ENCODE data around the gene RGS8.

DNA sequence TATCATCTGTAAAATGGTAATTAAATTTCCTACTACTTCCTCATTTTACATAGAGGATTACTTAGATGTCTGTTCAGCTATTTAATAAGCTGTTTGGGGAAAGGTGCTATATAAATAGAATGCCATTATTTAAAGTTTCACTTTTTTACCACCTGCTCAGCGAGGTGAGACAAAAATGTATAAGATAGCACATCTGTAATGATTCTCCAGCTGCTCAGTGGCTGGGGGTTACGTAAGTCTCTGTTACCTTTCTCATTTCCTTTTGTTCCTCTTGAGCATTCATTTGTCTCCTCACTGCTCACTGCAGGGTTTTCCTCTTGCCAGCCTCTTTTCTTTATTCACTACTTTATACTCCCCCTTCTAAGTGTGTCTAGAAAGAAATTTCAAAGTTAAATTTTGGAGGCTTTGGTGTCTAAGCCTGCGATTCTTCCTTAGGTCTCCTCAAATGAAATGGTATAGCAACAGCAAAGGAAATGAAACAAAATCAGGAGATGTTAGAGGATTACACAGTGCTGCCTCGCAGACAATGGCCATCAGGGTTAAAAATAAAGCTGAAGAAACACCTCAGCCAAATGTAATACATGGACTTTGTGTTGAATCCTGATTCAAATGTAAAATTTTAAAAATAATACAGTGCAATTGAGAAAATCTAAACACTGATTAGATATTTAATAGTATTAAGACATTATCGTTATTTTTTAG is 6.8 kb downstream of the RGS8 start:
- TF ChIP-seq, protein P1, sequence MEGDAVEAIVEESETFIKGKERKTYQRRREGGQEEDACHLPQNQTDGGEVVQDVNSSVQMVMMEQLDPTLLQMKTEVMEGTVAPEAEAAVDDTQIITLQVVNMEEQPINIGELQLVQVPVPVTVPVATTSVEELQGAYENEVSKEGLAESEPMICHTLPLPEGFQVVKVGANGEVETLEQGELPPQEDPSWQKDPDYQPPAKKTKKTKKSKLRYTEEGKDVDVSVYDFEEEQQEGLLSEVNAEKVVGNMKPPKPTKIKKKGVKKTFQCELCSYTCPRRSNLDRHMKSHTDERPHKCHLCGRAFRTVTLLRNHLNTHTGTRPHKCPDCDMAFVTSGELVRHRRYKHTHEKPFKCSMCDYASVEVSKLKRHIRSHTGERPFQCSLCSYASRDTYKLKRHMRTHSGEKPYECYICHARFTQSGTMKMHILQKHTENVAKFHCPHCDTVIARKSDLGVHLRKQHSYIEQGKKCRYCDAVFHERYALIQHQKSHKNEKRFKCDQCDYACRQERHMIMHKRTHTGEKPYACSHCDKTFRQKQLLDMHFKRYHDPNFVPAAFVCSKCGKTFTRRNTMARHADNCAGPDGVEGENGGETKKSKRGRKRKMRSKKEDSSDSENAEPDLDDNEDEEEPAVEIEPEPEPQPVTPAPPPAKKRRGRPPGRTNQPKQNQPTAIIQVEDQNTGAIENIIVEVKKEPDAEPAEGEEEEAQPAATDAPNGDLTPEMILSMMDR (conservative IDR thresholded peaks at IDR 0.05) = no peak
- TF ChIP-seq EZH2 (IDR thresholded peaks at IDR 0.05; ENCODE audit: low read depth) = no peak
